SK-N-SH (cell line): ENCODE measurements around the gene AFF1.

Experiments
- FOXJ3 ChIP-seq: sonication (generic); formaldehyde crosslinking; IDR thresholded peaks from 2 replicates; pipeline ENCODE4 v1.5.1; 2020; ENCODE audit warnings: mild to moderate bottlenecking, missing genetic modification reagents
- GABPA ChIP-seq: IDR thresholded peaks from 2 replicates; pipeline ENCODE4 v1.4.0; 2012; ENCODE audit warnings: low read depth, mild to moderate bottlenecking
- MEF2A ChIP-seq: IDR thresholded peaks from 2 replicates; pipeline ENCODE4 v1.4.0; 2012; ENCODE audit warnings: low read depth, borderline replicate concordance
- MXI1 ChIP-seq: IDR thresholded peaks from 2 replicates; pipeline ENCODE4 v1.6.1; 2012; ENCODE audit warnings: mild to moderate bottlenecking, low read depth, low read length, improper control_type of control experiment
- SMC3 ChIP-seq: IDR thresholded peaks from 2 replicates; pipeline ENCODE4 v1.6.1; 2012; ENCODE audit warnings: low read depth, low read length, improper control_type of control experiment
- YY1 ChIP-seq: IDR thresholded peaks from 2 replicates; pipeline ENCODE4 v1.4.0; 2012; ENCODE audit warnings: low read depth, mild to moderate bottlenecking
- TF ChIP-seq, protein P1 (sequence below): fragments of 200-600 bp; sonication (generic); IDR thresholded peaks from 2 replicates; pipeline ENCODE4 v1.6.1; 2017; ENCODE audit warnings: antibody characterized with exemption, mild to moderate bottlenecking, moderate library complexity
- TF ChIP-seq, protein P2 (sequence below): fragments of 150-350 bp; IDR thresholded peaks from 2 replicates; pipeline ENCODE4 v1.6.1; 2017; ENCODE audit warnings: antibody characterized with exemption, low read length, low read depth, borderline replicate concordance
- TF ChIP-seq, protein P3 (sequence below): IDR thresholded peaks from 2 replicates; pipeline ENCODE4 v1.4.0; 2012; ENCODE audit warnings: low read depth, borderline replicate concordance

DNA sequence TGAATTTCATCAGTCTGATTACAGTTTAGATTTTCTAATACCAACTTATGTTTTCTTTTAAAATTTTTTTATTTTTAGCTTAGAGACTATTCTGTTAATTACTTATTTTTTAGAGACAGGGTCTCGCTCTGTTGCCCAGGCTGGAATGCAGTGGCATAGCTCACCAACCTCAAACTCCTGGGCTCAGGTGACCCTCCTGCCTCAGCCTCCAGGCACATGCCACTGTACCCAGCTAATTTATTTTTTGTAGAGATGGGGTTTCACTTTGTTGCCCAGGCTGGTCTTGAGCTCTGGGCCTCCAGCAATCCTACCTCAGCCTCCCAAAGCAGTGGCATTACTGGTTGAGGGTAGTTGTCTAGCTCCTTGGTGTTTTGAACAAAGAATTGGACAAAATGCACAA lies 183.6 kb downstream of the AFF1 start:
- TF ChIP-seq, protein P1, sequence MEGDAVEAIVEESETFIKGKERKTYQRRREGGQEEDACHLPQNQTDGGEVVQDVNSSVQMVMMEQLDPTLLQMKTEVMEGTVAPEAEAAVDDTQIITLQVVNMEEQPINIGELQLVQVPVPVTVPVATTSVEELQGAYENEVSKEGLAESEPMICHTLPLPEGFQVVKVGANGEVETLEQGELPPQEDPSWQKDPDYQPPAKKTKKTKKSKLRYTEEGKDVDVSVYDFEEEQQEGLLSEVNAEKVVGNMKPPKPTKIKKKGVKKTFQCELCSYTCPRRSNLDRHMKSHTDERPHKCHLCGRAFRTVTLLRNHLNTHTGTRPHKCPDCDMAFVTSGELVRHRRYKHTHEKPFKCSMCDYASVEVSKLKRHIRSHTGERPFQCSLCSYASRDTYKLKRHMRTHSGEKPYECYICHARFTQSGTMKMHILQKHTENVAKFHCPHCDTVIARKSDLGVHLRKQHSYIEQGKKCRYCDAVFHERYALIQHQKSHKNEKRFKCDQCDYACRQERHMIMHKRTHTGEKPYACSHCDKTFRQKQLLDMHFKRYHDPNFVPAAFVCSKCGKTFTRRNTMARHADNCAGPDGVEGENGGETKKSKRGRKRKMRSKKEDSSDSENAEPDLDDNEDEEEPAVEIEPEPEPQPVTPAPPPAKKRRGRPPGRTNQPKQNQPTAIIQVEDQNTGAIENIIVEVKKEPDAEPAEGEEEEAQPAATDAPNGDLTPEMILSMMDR, result no peak
- TF ChIP-seq MEF2A, result no peak
- TF ChIP-seq GABPA, result no peak
- TF ChIP-seq, protein P2, sequence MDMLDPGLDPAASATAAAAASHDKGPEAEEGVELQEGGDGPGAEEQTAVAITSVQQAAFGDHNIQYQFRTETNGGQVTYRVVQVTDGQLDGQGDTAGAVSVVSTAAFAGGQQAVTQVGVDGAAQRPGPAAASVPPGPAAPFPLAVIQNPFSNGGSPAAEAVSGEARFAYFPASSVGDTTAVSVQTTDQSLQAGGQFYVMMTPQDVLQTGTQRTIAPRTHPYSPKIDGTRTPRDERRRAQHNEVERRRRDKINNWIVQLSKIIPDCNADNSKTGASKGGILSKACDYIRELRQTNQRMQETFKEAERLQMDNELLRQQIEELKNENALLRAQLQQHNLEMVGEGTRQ, result no peak
- no peak for TF ChIP-seq MXI1
- TF ChIP-seq, protein P3, sequence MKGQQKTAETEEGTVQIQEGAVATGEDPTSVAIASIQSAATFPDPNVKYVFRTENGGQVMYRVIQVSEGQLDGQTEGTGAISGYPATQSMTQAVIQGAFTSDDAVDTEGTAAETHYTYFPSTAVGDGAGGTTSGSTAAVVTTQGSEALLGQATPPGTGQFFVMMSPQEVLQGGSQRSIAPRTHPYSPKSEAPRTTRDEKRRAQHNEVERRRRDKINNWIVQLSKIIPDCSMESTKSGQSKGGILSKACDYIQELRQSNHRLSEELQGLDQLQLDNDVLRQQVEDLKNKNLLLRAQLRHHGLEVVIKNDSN, result no peak
- TF ChIP-seq YY1, result no peak
- TF ChIP-seq SMC3, result no peak
- no peak for TF ChIP-seq FOXJ3
